Amniotic stem cell (primary cell): ENCODE data around the gene LANCL2.

Source experiments
- DNase-seq: peaks from one replicate; lab custom pipeline; 2025; lab: John Stamatoyannopoulos, UW

Gene LANCL2

GRCh38 chr7:55438085-55438756 is 73.1 kb downstream of the LANCL2 start:
- no peak for DNase-seq

- no peak for DNase-seq
Observed at GRCh38 chr7:55438757-55439525, 73.8 kb downstream of the LANCL2 start.

- DNase-seq: no peak
Observed at GRCh38 chr7:55439627-55440026, 74.5 kb downstream of the LANCL2 start.

- no peak for DNase-seq
Observed at GRCh38 chr7:55440040-55440690, 75.0 kb downstream of the LANCL2 start.

- DNase-seq: no peak
Observed at GRCh38 chr7:55441002-55441401, 75.9 kb downstream of the LANCL2 start.

GRCh38 chr7:55441774-55442522 is 76.8 kb downstream of the LANCL2 start:
- peak; percentile 24 for DNase-seq

GRCh38 chr7:55444786-55445185 is 79.6 kb downstream of the LANCL2 start:
- no peak for DNase-seq

GRCh38 chr7:55448526-55448925 is 83.4 kb downstream of the LANCL2 start:
- DNase-seq: no peak

GRCh38 chr7:55449205-55449991 is 84.3 kb downstream of the LANCL2 start:
- no peak for DNase-seq

GRCh38 chr7:55449992-55450535 is 84.9 kb downstream of the LANCL2 start:
- DNase-seq: no peak

GRCh38 chr7:55452971-55453370 is 87.8 kb downstream of the LANCL2 start:
- no peak for DNase-seq

- no peak for DNase-seq
Observed at GRCh38 chr7:55457801-55458200, 92.7 kb downstream of the LANCL2 start.

GRCh38 chr7:55458351-55458750 is 93.2 kb downstream of the LANCL2 start:
- no peak for DNase-seq

- no peak for DNase-seq
Observed at GRCh38 chr7:55463686-55464262, 98.6 kb downstream of the LANCL2 start.

GRCh38 chr7:55464422-55464821 is 99.3 kb downstream of the LANCL2 start:
- DNase-seq: no peak

GRCh38 chr7:55465691-55466090 is 100.6 kb downstream of the LANCL2 start:
- DNase-seq: no peak

- DNase-seq: no peak
Observed at GRCh38 chr7:55467047-55467593, 102.0 kb downstream of the LANCL2 start.

- no peak for DNase-seq
Observed at GRCh38 chr7:55468495-55468894, 103.4 kb downstream of the LANCL2 start.

GRCh38 chr7:55469271-55469681 is 104.1 kb downstream of the LANCL2 start:
- DNase-seq: no peak

- DNase-seq: no peak
Observed at GRCh38 chr7:55469721-55470120, 104.6 kb downstream of the LANCL2 start.

- no peak for DNase-seq
Observed at GRCh38 chr7:55470261-55470660, 105.1 kb downstream of the LANCL2 start.
